IMR-90 (cell line): ENCODE data around the gene NF2. TPM values are rescaled to one million over a fixed set of nuclear protein-coding genes. Genes with fewer than 3 reads are reported as not detected.

ENCODE experiments used
- ATAC-seq: fragments of 200-7000 bp; cut with Tn5 transposase; 2 replicates; pipeline ENCODE4 v1.9.1; 2020; ENCODE audit warnings: low read depth, mild to moderate bottlenecking, moderate library complexity
- BruUV-seq: library from RNA; stranded (reverse); fragments of 400-500 nt; replicated peaks from 2 replicates; lab custom pipeline; 2021; lab: Mats Ljungman, UMichigan
- CTCF ChIA-PET: fragments of 300-600 bp; formaldehyde crosslinking; extraction: SDS; loops from one replicate; lab custom pipeline; 2021; ENCODE audit warnings: antibody characterized with exemption; lab: Yijun Ruan, JAX
- POLR2A ChIA-PET: fragments of 300-600 bp; sonication (Branson Sonifier 250); formaldehyde crosslinking; loops from one replicate; lab custom pipeline; 2022; ENCODE audit warnings: antibody characterized with exemption; ENCODE audit not compliant: unreplicated experiment; lab: Charles Lee
- DNase-seq: peaks from one replicate; pipeline ENCODE4 v3.0.0; 2013
- H2AFZ ChIP-seq: replicated peaks from 2 replicates; pipeline ENCODE3; 2013; ENCODE audit warnings: low read length, mild to moderate bottlenecking; ENCODE audit not compliant: poor library complexity
- H2AK5ac ChIP-seq: 2 replicates; pipeline ENCODE4 v1.6.1; 2013; ENCODE audit warnings: low read depth, low read length, inconsistent platforms
- H2AK9ac ChIP-seq: replicated peaks from 2 replicates; pipeline ENCODE3; 2013; ENCODE audit warnings: mild to moderate bottlenecking, low read depth, low read length, moderate library complexity; ENCODE audit not compliant: poor library complexity
- H2BK120ac ChIP-seq: 2 replicates; pipeline ENCODE4 v1.6.1; 2013; ENCODE audit warnings: low read depth, low read length, inconsistent platforms
- H2BK15ac ChIP-seq: 3 replicates; pipeline ENCODE4 v1.6.1; 2013; ENCODE audit warnings: low read depth, low read length, inconsistent platforms
- H2BK20ac ChIP-seq: 2 replicates; pipeline ENCODE4 v1.6.1; 2013; ENCODE audit warnings: low read depth, mild to moderate bottlenecking, inconsistent platforms, low read length, moderate library complexity
- H2BK5ac ChIP-seq: 2 replicates; pipeline ENCODE4 v1.6.1; 2013; ENCODE audit warnings: mild to moderate bottlenecking, low read depth, low read length, inconsistent platforms; ENCODE audit not compliant: poor library complexity, severe bottlenecking
- H3K14ac ChIP-seq: replicated peaks from 2 replicates; pipeline ENCODE4 v1.6.1; 2013; ENCODE audit warnings: low read depth, low read length, inconsistent platforms
- H3K18ac ChIP-seq: 2 replicates; pipeline ENCODE4 v1.6.1; 2013; ENCODE audit warnings: low read depth, low read length, control low read depth
- H3K23ac ChIP-seq: 2 replicates; pipeline ENCODE4 v1.6.1; 2013; ENCODE audit warnings: low read depth, low read length, inconsistent platforms
- H3K27ac ChIP-seq: 2 replicates; pipeline ENCODE4 v1.5.1; 2013; ENCODE audit warnings: mild to moderate bottlenecking, control low read depth, low read length; ENCODE audit not compliant: insufficient read depth
- H3K27me3 ChIP-seq: 2 replicates; pipeline ENCODE4 v1.6.1; 2013; ENCODE audit warnings: low read length; ENCODE audit not compliant: control insufficient read depth, insufficient read depth
- H3K36me3 ChIP-seq: 2 replicates; pipeline ENCODE4 v1.6.1; 2013; ENCODE audit warnings: low read length, mixed read lengths; ENCODE audit not compliant: control insufficient read depth, insufficient read depth
- H3K4ac ChIP-seq: 2 replicates; pipeline ENCODE4 v1.6.1; 2013; ENCODE audit warnings: low read depth, low read length, inconsistent platforms
- H3K4me1 ChIP-seq: 2 replicates; pipeline ENCODE4 v1.6.1; 2013; ENCODE audit warnings: low read length, mixed read lengths; ENCODE audit not compliant: control insufficient read depth, insufficient read depth
- H3K4me2 ChIP-seq: 2 replicates; pipeline ENCODE4 v1.6.1; 2013; ENCODE audit warnings: low read depth, mild to moderate bottlenecking, control low read depth, low read length, moderate library complexity
- H3K4me3 ChIP-seq: 2 replicates; pipeline ENCODE4 v1.5.1; 2013; ENCODE audit warnings: low read depth, mild to moderate bottlenecking, control low read depth, low read length, moderate library complexity; ENCODE audit not compliant: insufficient read depth
- H3K56ac ChIP-seq: 2 replicates; pipeline ENCODE4 v1.6.1; 2013; ENCODE audit warnings: low read length, inconsistent platforms; ENCODE audit not compliant: insufficient read depth; ENCODE audit errors: extremely low read depth
- H3K79me1 ChIP-seq, 2 experiments: 2 replicates each; pipeline ENCODE4 v1.6.1; 2013; ENCODE audit warnings: low read length in 2 of 2, inconsistent platforms in 1 of 2, low read depth in 1 of 2
- H3K9ac ChIP-seq: 2 replicates; pipeline ENCODE4 v1.6.1; 2013; ENCODE audit warnings: low read depth, low read length, control low read depth
- H3K9me1 ChIP-seq: 2 replicates; pipeline ENCODE4 v1.6.1; 2013; ENCODE audit warnings: low read length, inconsistent platforms; ENCODE audit not compliant: insufficient read depth
- H3K9me3 ChIP-seq: 2 replicates; pipeline ENCODE4 v1.6.1; 2013; ENCODE audit warnings: low read length; ENCODE audit not compliant: control insufficient read depth, insufficient read depth
- H4K20me1 ChIP-seq: 2 replicates; pipeline ENCODE4 v1.6.1; 2013; ENCODE audit warnings: low read length, inconsistent platforms; ENCODE audit not compliant: insufficient read depth
- H4K5ac ChIP-seq: 2 replicates; pipeline ENCODE4 v1.6.1; 2013; ENCODE audit warnings: mild to moderate bottlenecking, low read depth, low read length, control low read depth
- H4K8ac ChIP-seq, 2 experiments: 2 replicates each; pipeline ENCODE4 v1.6.1; 2013; ENCODE audit warnings: low read depth in 2 of 2, low read length in 2 of 2, control low read depth in 1 of 2, inconsistent platforms in 1 of 2
- H4K91ac ChIP-seq: 2 replicates; pipeline ENCODE4 v1.6.1; 2013; ENCODE audit warnings: low read depth, low read length, inconsistent platforms; ENCODE audit not compliant: insufficient read depth
- BHLHE40 ChIP-seq: fragments of 150-350 bp; IDR thresholded peaks from 2 replicates; pipeline ENCODE4 v1.6.1; 2016; ENCODE audit warnings: mild to moderate bottlenecking, low read depth, low read length
- CHD1 ChIP-seq: IDR thresholded peaks from 2 replicates; pipeline ENCODE4 v1.6.1; 2012; ENCODE audit warnings: low read depth, low read length, improper control_type of control experiment
- POLR2A ChIP-seq: IDR thresholded peaks from 2 replicates; pipeline ENCODE4 v1.6.1; 2012; ENCODE audit warnings: mild to moderate bottlenecking, low read depth, low read length
- RFX5 ChIP-seq: IDR thresholded peaks from 2 replicates; pipeline ENCODE4 v1.8.0; 2012; ENCODE audit warnings: low read depth, mild to moderate bottlenecking, low read length, moderate library complexity
- SMC3 ChIP-seq: fragments of 150-350 bp; IDR thresholded peaks from 2 replicates; pipeline ENCODE4 v1.6.1; 2016; ENCODE audit warnings: low read depth, mild to moderate bottlenecking, antibody characterized with exemption, low read length, moderate library complexity
- USF2 ChIP-seq: fragments of 150-350 bp; IDR thresholded peaks from 2 replicates; pipeline ENCODE4 v1.6.1; 2017; ENCODE audit warnings: mild to moderate bottlenecking, antibody characterized with exemption, low read length, low read depth
- WGBS, 2 experiments: methylation state at CpG; one replicate each; pipeline versions ENCODE4 v1.1.5 to v1.1.7; 2013; ENCODE audit warnings: missing lambda C conversion rate in 2 of 2; ENCODE audit not compliant: insufficient read length in 1 of 2; ENCODE audit errors: extremely low coverage in 2 of 2; 5-methylcytosine and 5-hydroxymethylcytosine counted together
- dilution Hi-C: fragments of 300-500 bp; cut with HindIII; formaldehyde crosslinking; loops from one replicate; pipeline ENCODE4 v1.14.3; 2018; ENCODE audit warnings: low sequenced_read_pairs; ENCODE audit not compliant: unreplicated experiment
- in situ Hi-C: fragments of 300-500 bp; cut with MboI; formaldehyde crosslinking; loops from 3 replicates; pipeline ENCODE4 v1.14.3; 2019; ENCODE audit warnings: low sequenced_read_pairs, inconsistent platforms, mixed read lengths
- intact Hi-C: fragments of 100-400 bp; cut with micrococcal nuclease; formaldehyde crosslinking; loops from 2 replicates; pipeline ENCODE4 v1.10.0; 2022
- polyA plus RNA-seq, 3 experiments: library from polyadenylated mRNA; depleted of rRNA; stranded (reverse); fragments of >200 nt; gene quantifications; 2 replicates each; pipeline ENCODE4 v1.2.3, GENCODE V29; 2012; ENCODE audit warnings: low replicate concordance in 1 of 3
- total RNA-seq: library from RNA; depleted of rRNA; stranded (reverse); fragments of >200 nt; gene quantifications from 2 replicates; pipeline ENCODE4 v1.2.3, GENCODE V29; 2012

Gene NF2
- total and polyA plus RNA-seq, 2 of the 4 experiments (the other 2 are of a cell fraction), result 59.0 to 151 TPM

DNA sequence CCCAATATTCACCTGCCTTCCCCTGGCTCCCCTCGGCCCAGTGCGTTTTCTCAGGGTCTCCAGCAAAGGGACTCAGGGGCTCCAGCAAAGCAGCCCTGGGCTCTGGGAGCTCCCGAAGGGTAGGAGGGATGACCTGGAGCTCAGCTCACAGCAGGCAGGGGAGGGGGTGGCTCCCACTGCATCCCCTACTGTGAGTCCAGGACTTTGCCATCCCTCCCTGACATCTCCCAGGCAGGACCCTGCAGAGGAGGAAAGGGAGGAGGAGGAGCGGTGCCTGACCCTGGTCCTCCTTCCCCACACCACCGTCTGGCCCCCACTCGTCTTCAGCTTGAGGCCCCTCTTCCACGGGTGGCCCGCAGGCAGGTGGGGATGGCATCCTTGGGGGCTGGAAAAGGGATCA, 121.4 kb downstream of the NF2 start:
- WGBS, 2 experiments, result no CpG with 5 or more reads among the region's 8 CpGs
- DNase-seq (no peak), ATAC-seq (no peak)
- BruUV-seq, result no TSS peak
- Histone ChIP-seq H4K5ac (no peak overlapping the region), H2AK9ac (no peak overlapping the region), H4K8ac (no peak overlapping the region), H3K27ac (no peak overlapping the region), H3K79me1 (no peaks in the 10 kb centered on the region), H3K36me3 (no peaks in the 10 kb centered on the region), H3K4me2 (no peak overlapping the region), H3K4me1 (no peaks in the 10 kb centered on the region; the same call in 1 of the 2 replicates), H3K27me3 (peaks cover 53% of the 10 kb centered on the region), H2BK120ac (no peak overlapping the region), H4K20me1 (peaks cover 3% of the 10 kb centered on the region), H3K18ac (no peak overlapping the region), H3K4me3 (no peak overlapping the region), H3K14ac (no peak overlapping the region), H3K56ac (no peak overlapping the region), H4K91ac (no peak overlapping the region), H2BK20ac (no peak overlapping the region), H3K4ac (no peak overlapping the region), H2BK15ac (no peak overlapping the region), H3K9ac (no peak overlapping the region), H3K23ac (no peak overlapping the region), H2BK5ac (no peak overlapping the region), H2AFZ (peak overlapping the region; percentile 48), H2AK5ac (no peak overlapping the region), H3K9me3 (no peaks in the 10 kb centered on the region), H3K9me1 (no peaks in the 10 kb centered on the region)
- intact Hi-C loops, result no loop called here
- in situ Hi-C loops, result no loop called here
- ChIA-PET POLR2A (interaction anchor here (0.6 kb wide), 1 partner anchor 482 kb away, joined by 3 read pairs; no protein-coding TSS in a partner anchor), CTCF (no interaction called here)
- dilution Hi-C loops, result no loop called here
- TF ChIP-seq CHD1, result no peak
- no peak for TF ChIP-seq USF2
- no peak for TF ChIP-seq POLR2A
- TF ChIP-seq BHLHE40, result no peak
- TF ChIP-seq SMC3, result no peak
- TF ChIP-seq RFX5, result no peak
